ENCODE measurements around the gene SPOCK1.

The SPOCK1 gene

DNA sequence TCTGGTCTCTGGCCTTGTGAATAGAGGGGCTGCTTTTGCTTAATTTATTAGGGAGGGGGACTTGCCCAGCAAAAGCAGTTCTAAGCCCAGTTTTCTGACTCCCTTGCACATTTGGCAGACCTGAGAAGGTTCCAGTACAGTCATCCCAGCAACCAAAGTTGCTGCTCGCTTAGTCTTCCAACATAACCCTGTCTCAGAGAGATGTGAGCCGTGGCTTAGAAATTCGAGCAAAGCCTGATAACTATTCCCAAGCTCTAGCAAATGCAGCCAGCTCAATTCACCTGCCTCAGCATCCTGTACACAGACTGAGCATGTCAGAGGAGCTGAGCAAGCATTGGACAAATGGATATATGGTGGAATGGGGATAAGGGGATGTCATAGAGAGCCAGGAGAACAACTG lies 401.9 kb downstream of the SPOCK1 start:
- in situ Hi-C loops (cut with MboI; ENCODE audit: low pct_unique_long_range_greater_than_20kb, low sequenced_read_pairs, unreplicated experiment) = no loop called here
- no peak for DNase-seq (ENCODE audit: low spot score)
- TF ChIP-seq, protein P1, sequence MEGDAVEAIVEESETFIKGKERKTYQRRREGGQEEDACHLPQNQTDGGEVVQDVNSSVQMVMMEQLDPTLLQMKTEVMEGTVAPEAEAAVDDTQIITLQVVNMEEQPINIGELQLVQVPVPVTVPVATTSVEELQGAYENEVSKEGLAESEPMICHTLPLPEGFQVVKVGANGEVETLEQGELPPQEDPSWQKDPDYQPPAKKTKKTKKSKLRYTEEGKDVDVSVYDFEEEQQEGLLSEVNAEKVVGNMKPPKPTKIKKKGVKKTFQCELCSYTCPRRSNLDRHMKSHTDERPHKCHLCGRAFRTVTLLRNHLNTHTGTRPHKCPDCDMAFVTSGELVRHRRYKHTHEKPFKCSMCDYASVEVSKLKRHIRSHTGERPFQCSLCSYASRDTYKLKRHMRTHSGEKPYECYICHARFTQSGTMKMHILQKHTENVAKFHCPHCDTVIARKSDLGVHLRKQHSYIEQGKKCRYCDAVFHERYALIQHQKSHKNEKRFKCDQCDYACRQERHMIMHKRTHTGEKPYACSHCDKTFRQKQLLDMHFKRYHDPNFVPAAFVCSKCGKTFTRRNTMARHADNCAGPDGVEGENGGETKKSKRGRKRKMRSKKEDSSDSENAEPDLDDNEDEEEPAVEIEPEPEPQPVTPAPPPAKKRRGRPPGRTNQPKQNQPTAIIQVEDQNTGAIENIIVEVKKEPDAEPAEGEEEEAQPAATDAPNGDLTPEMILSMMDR (IDR thresholded peaks at IDR 0.05; ENCODE audit: extremely low read depth, insufficient read depth, missing control alignments) = no peak

DNA sequence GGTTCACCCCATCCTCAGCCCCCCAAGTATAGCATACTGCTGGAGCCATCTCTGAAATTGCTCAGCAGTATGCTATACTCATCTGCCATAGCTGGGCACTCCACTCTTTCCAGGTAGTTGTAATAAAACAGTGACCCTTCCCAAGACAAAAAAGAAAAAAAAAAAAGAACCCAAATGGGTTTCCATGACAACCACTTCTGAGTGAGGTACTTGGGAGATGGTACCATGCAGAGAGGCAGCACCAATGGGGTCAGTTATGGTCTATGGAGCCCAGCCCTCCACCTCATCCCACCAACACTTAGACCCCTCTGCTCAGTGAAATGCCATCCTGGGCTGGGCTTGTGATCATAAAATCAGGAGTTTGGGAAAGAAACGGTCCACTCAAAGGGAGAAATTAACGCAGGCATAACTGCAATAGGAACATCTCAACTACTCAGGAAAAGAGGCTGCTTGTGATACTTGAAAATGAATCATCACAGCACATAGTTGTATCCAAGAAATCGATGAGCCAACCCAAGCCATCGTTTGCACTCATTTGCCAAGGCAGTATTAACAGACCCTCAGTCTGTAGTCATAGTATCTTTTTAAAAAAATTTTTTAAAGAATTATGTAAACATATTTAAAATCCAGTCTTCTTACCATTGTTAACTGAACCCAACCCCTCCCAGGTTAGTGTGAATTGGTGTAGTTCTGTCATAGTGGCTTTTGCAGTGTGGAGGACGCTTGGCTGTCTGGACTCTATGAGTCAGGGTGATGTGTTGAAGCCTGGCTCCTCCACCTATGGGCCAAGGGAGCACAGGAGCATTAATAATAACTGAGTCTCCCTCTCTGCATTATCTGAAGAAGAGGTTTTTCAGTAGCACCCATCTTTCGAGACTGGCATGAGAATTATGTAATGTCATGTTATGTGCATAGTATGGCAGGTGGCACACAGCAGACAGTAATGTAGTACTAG lies 402.7 kb downstream of the SPOCK1 start:
- TF ChIP-seq, protein P1 (IDR thresholded peaks at IDR 0.05; ENCODE audit: extremely low read depth, insufficient read depth, missing control alignments) = no peak
- in situ Hi-C loops (cut with MboI; ENCODE audit: low pct_unique_long_range_greater_than_20kb, low sequenced_read_pairs, unreplicated experiment) = no loop called here
- DNase-seq (ENCODE audit: low spot score) = no peak

DNA sequence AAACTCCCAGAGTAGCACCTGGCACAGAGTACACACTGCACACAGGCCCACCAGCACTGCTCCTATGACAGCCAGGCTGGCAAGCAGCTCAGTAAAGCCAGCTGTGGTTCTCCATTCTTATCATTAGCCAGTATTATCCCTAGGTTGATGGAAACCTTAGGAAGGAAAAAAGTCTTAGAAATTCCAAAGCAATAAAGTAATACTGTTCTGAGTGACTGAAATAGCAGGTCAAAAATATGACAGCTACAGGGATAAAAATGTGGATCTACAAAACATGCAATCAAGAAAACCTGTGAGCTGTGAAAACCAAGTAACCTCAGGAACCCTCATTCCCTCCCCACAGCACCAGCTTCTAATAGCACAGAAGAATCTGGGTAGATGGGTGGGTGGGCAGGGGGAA lies 403.5 kb downstream of the SPOCK1 start:
- TF ChIP-seq, protein P1 (IDR thresholded peaks at IDR 0.05; ENCODE audit: extremely low read depth, insufficient read depth, missing control alignments) = no peak
- no peak for DNase-seq (ENCODE audit: low spot score)
- in situ Hi-C loops (cut with MboI; ENCODE audit: low pct_unique_long_range_greater_than_20kb, low sequenced_read_pairs, unreplicated experiment) = no loop called here

DNA sequence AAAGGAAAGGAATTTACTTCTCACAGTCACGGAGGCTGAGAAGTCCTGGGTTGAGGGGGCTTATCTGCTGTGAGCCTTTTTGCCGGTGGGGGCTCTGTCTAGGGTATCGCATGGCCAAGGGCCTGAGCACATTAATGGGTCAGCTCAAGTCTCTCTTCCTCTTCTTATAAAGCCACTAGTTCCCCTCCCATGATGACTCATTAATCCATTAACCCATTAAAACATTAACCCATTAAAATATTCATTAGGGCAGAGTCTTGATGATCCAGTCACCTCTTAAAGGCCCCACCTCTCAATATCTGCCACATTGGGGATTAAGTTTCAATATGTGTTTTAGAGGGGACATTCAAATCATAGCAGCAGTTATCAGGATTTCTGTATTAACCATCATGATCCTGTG lies 406.3 kb downstream of the SPOCK1 start:
- in situ Hi-C loops (cut with MboI; ENCODE audit: low pct_unique_long_range_greater_than_20kb, low sequenced_read_pairs, unreplicated experiment) = no loop called here
- TF ChIP-seq, protein P1 (IDR thresholded peaks at IDR 0.05; ENCODE audit: extremely low read depth, insufficient read depth, missing control alignments) = no peak
- DNase-seq (ENCODE audit: low spot score) = no peak

DNA sequence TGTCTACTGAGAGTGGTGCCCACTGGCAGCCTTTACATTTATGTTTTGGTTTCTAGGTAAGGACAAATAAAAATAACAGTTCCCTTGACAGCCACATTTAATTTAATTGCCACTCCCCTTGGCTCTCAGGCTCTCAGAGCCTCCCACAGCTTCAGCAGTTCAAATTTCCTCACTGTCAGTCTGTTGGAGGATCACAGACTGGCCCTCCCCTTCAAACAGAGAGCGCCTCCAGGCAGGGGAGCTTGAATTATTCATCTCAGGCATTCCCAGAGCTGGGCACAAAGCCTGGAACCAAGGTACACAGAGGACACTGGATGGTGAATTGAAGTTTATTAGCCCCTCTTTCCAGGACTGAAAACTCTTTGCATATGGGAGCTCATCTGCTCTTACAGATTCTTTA lies 407.7 kb downstream of the SPOCK1 start:
- TF ChIP-seq, protein P1 (IDR thresholded peaks at IDR 0.05; ENCODE audit: extremely low read depth, insufficient read depth, missing control alignments) = no peak
- in situ Hi-C loops (cut with MboI; ENCODE audit: low pct_unique_long_range_greater_than_20kb, low sequenced_read_pairs, unreplicated experiment) = no loop called here
- no peak for DNase-seq (ENCODE audit: low spot score)

DNA sequence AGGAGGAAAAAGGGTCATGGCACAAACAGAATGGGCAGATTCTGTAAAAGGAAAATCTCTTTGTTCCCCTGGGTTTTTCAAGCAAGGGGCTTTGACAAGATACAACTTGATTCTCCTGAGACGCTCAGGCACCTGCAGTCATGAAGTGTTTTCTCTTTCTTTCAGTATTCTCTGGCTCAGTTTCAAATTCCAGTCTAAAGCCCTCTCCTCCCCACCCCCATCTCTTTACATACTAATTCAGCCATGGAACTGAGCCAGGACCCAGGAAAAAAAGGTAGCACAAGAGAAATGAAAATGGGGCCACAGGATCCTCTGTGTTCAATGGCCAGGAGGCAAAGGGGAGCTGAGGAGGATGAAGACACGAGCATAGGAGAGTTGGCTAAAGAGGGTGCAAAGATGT lies 408.4 kb downstream of the SPOCK1 start:
- TF ChIP-seq, protein P1 (IDR thresholded peaks at IDR 0.05; ENCODE audit: extremely low read depth, insufficient read depth, missing control alignments) = no peak
- in situ Hi-C loops (cut with MboI; ENCODE audit: low pct_unique_long_range_greater_than_20kb, low sequenced_read_pairs, unreplicated experiment) = no loop called here
- no peak for DNase-seq (ENCODE audit: low spot score)
